ENCODE data around the gene MYO5A.

DNA sequence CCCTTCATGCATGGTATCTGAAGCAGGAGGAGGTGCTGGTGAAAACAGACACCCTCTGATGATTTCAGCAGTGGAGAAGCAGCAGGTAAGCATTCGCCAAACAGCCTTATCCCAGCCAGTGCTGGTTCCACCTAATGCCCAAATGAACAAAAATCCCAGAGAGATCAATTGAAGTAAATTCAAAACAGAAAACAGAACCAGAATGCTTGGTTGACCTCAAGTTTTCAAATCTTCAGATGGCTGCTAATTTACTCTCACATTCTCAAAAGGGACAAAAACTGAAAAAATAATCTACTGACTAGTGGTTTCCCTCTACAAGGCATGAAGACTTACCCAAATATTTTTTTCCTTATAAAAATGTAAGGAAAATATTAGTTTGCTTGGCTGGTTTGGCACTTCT is 146.0 kb downstream of the MYO5A start:
- TF ChIP-seq POLR2A (IDR thresholded peaks at IDR 0.05; ENCODE audit: low read depth, low read length) (no peak), PAX5 (IDR thresholded peaks at IDR 0.05; ENCODE audit: insufficient read depth, low read length, severe bottlenecking) (no peak), TAF1 (IDR thresholded peaks at IDR 0.05; ENCODE audit: low read depth, low read length) (no peak), POU2F2 (IDR thresholded peaks at IDR 0.05; ENCODE audit: low read depth, low read length) (no peak), POLR2AphosphoS5 (IDR thresholded peaks at IDR 0.05; ENCODE audit: low read depth, low read length) (no peak), SPI1 (IDR thresholded peaks at IDR 0.05; ENCODE audit: low read depth, low read length) (no peak)
